CD14-positive monocyte (primary cell): ENCODE results near the gene IL1R2. TPM values are rescaled to one million over a fixed set of nuclear protein-coding genes. Genes with fewer than 3 reads are reported as not detected.

Experiments used
- DNase-seq, 3 donors: peaks; one replicate each; pipeline ENCODE4 v3.0.0-alpha.2; 2011 to 2022
- H2AFZ ChIP-seq: 2 replicates; pipeline ENCODE4 v1.6.0; 2012; ENCODE audit warnings: mild to moderate bottlenecking, low read depth, low read length, inconsistent platforms; ENCODE audit not compliant: insufficient read depth, poor library complexity, severe bottlenecking
- H3K27ac ChIP-seq, 2 donors: 1 replicate in 1 of 2; 2 replicates in 1 of 2; pipeline ENCODE4 v1.5.1; 2012 to 2013; ENCODE audit warnings: low read length in 2 of 2, control low read depth in 1 of 2, inconsistent platforms in 1 of 2, low read depth in 1 of 2, mild to moderate bottlenecking in 1 of 2
- H3K27me3 ChIP-seq, 2 donors: one replicate each; pipeline versions ENCODE4 v1.6.0 to v1.6.1; 2011 to 2013; ENCODE audit warnings: low read length in 2 of 2; ENCODE audit not compliant: control insufficient read depth in 2 of 2, insufficient read depth in 2 of 2
- H3K36me3 ChIP-seq, 2 donors: replicated peaks in 1 of 2; 1 replicate in 1 of 2; 2 replicates in 1 of 2; pipeline versions ENCODE4 v1.5.1 to v1.6.1; 2012 to 2013; ENCODE audit warnings: low read length in 2 of 2, control low read depth in 1 of 2, inconsistent platforms in 1 of 2, mild to moderate bottlenecking in 1 of 2; ENCODE audit not compliant: insufficient read depth in 2 of 2, control insufficient read depth in 1 of 2
- H3K4me1 ChIP-seq, 2 donors: 1 replicate in 1 of 2; 2 replicates in 1 of 2; pipeline versions ENCODE4 v1.5.1 to v1.6.1; 2012 to 2013; ENCODE audit warnings: low read length in 2 of 2, control low read depth in 1 of 2, inconsistent platforms in 1 of 2, mild to moderate bottlenecking in 1 of 2, moderate library complexity in 1 of 2; ENCODE audit not compliant: insufficient read depth in 2 of 2, control insufficient read depth in 1 of 2
- H3K4me2 ChIP-seq: replicated peaks from 2 replicates; pipeline ENCODE3; 2012; ENCODE audit warnings: low read length, moderate library complexity, mild to moderate bottlenecking; ENCODE audit not compliant: poor library complexity, severe bottlenecking; ENCODE audit errors: extremely low read depth
- H3K4me3 ChIP-seq, 3 experiments: fragments of 200-600 bp in 1 of 3; sonication (generic) in 1 of 3; replicated peaks in 1 of 3; 1 replicate in 2 of 3; 2 replicates in 1 of 3; pipeline ENCODE4 v1.5.1; 2011 to 2013; ENCODE audit warnings: low read length in 3 of 3, mild to moderate bottlenecking in 3 of 3, control low read depth in 2 of 3, low read depth in 2 of 3, inconsistent platforms in 1 of 3, moderate library complexity in 1 of 3
- H3K79me2 ChIP-seq: 2 replicates; pipeline ENCODE4 v1.6.0; 2012; ENCODE audit warnings: mild to moderate bottlenecking, control low read depth, inconsistent platforms, low read length, moderate library complexity; ENCODE audit not compliant: insufficient read depth
- H3K9ac ChIP-seq: 2 replicates; pipeline ENCODE4 v1.6.0; 2017; ENCODE audit warnings: low read length, mild to moderate bottlenecking; ENCODE audit not compliant: insufficient read depth, poor library complexity, severe bottlenecking
- H3K9me3 ChIP-seq, 2 donors: replicated peaks in 1 of 2; 1 replicate in 1 of 2; 2 replicates in 1 of 2; pipeline versions ENCODE4 v1.5.1 to v1.6.1; 2012 to 2013; ENCODE audit warnings: low read length in 2 of 2, control low read depth in 1 of 2; ENCODE audit not compliant: control insufficient read depth in 1 of 2, insufficient read depth in 1 of 2
- H4K20me1 ChIP-seq: 2 replicates; pipeline ENCODE4 v1.6.0; 2012; ENCODE audit warnings: mild to moderate bottlenecking, low read length, control low read depth, moderate library complexity; ENCODE audit not compliant: insufficient read depth
- H3K27ac Mint-ChIP-seq, 7 donors: one replicate each; pipeline ENCODE4 v1.8.0; 2020; ENCODE audit warnings: mild to moderate bottlenecking in 7 of 7, mixed read lengths in 7 of 7, moderate library complexity in 6 of 7, inconsistent platforms in 2 of 7
- H3K27me3 Mint-ChIP-seq, 3 donors: one replicate each; pipeline ENCODE4 v1.8.0; 2021 to 2022; ENCODE audit warnings: low read depth in 3 of 3, mild to moderate bottlenecking in 3 of 3, mixed read lengths in 3 of 3, moderate library complexity in 3 of 3, inconsistent platforms in 1 of 3
- H3K36me3 Mint-ChIP-seq, 2 donors: one replicate each; pipeline ENCODE4 v1.8.0; 2020; ENCODE audit warnings: mixed read lengths in 2 of 2, inconsistent platforms in 1 of 2, mild to moderate bottlenecking in 1 of 2
- H3K4me1 Mint-ChIP-seq: one replicate; pipeline ENCODE4 v1.8.0; 2020; ENCODE audit warnings: mild to moderate bottlenecking, mixed read lengths
- H3K4me3 Mint-ChIP-seq, 2 donors: one replicate each; pipeline ENCODE4 v1.8.0; 2020; ENCODE audit warnings: mild to moderate bottlenecking in 2 of 2, mixed read lengths in 2 of 2, moderate library complexity in 1 of 2
- H3K9me3 Mint-ChIP-seq, 7 donors: one replicate each; pipeline ENCODE4 v1.8.0; 2020 to 2022; ENCODE audit warnings: mixed read lengths in 7 of 7, mild to moderate bottlenecking in 6 of 7, moderate library complexity in 6 of 7, inconsistent platforms in 2 of 7
- WGBS: methylation state at CpG from one replicate; pipeline ENCODE4 v1.1.5; 2013; ENCODE audit warnings: missing lambda C conversion rate; ENCODE audit not compliant: insufficient coverage; 5-methylcytosine and 5-hydroxymethylcytosine counted together
- intact Hi-C, 2 donors: fragments of 100-400 bp; cut with micrococcal nuclease; formaldehyde crosslinking; loops; one replicate each; pipeline versions ENCODE4 v1.15.0 to v1.15.1; 2023
- polyA plus RNA-seq, 3 donors: library from polyadenylated mRNA; depleted of rRNA in 1 of 3; unstranded in 2 of 3; stranded (reverse) in 1 of 3; fragments of 300-500 nt in 2 of 3; fragments of >200 nt in 1 of 3; fragmentation: Illumina TruSeq in 2 of 3; gene quantifications; 1 replicate in 2 of 3; 2 replicates in 1 of 3; pipeline ENCODE4 v1.2.3, GENCODE V29; 2012 to 2021
- TF ChIP-seq, protein P1 (sequence below): fragments of 200-600 bp; IDR thresholded peaks from one replicate; pipeline ENCODE4 v1.8.0; 2022; ENCODE audit warnings: antibody characterized with exemption, mild to moderate bottlenecking

Gene IL1R2
- polyA plus RNA-seq, 3 donors, result 5.9 to 12.0 (median 6.2) TPM

DNA sequence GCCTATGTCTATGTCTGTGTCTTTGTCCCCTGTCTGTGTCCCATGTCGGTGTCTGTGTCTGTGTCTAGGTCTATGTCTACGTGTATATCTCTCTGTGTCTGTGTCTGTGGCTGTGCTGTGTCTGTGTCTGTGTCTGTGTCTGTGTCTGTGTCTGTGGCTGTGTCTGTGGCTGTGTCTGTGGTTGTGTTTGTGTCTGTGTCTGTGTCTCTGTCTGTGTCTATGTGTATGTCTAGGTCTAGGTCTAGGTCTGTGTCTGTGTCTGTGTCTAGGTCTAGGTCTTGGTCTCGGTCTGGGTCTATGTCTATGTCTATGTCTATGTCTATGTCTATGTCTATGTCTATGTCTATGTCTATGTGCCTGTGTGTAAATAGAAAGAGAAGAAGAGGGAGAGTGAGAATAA is 11.9 kb downstream of the IL1R2 start:
- peaks cover 2% of the 10 kb centered on the region in 3 donors for H3K27me3 Mint-ChIP-seq
- H3K4me1 ChIP-seq, result peaks cover 3 to 5% of the 10 kb centered on the region in 2 donors
- H3K27me3 ChIP-seq, result no peaks in the 10 kb centered on the region
- no peak overlapping the region for H3K4me3 ChIP-seq
- no peak overlapping the region for H3K27ac ChIP-seq
- H3K9me3 Mint-ChIP-seq, result no peaks in the 10 kb centered on the region
- H3K4me1 Mint-ChIP-seq, result peaks cover 8% of the 10 kb centered on the region
- 100% methylated on average over 3 of the region's 3 CpGs for WGBS
- H3K4me3 Mint-ChIP-seq, result no peak overlapping the region
- TF ChIP-seq, protein P1, sequence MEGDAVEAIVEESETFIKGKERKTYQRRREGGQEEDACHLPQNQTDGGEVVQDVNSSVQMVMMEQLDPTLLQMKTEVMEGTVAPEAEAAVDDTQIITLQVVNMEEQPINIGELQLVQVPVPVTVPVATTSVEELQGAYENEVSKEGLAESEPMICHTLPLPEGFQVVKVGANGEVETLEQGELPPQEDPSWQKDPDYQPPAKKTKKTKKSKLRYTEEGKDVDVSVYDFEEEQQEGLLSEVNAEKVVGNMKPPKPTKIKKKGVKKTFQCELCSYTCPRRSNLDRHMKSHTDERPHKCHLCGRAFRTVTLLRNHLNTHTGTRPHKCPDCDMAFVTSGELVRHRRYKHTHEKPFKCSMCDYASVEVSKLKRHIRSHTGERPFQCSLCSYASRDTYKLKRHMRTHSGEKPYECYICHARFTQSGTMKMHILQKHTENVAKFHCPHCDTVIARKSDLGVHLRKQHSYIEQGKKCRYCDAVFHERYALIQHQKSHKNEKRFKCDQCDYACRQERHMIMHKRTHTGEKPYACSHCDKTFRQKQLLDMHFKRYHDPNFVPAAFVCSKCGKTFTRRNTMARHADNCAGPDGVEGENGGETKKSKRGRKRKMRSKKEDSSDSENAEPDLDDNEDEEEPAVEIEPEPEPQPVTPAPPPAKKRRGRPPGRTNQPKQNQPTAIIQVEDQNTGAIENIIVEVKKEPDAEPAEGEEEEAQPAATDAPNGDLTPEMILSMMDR, result no peak
- H2AFZ ChIP-seq, result no peak overlapping the region
- no peak for DNase-seq
- no peak overlapping the region for H3K4me2 ChIP-seq
- intact Hi-C loops, result no loop called here
- no peak overlapping the region for H3K27ac Mint-ChIP-seq
- no peaks in the 10 kb centered on the region for H3K9me3 ChIP-seq
- H4K20me1 ChIP-seq, result no peaks in the 10 kb centered on the region
- H3K9ac ChIP-seq, result no peak overlapping the region
- H3K36me3 ChIP-seq, result no peaks in the 10 kb centered on the region
- no peaks in the 10 kb centered on the region for H3K79me2 ChIP-seq
- H3K36me3 Mint-ChIP-seq, result peaks cover 0 to 2% of the 10 kb centered on the region in 2 donors

DNA sequence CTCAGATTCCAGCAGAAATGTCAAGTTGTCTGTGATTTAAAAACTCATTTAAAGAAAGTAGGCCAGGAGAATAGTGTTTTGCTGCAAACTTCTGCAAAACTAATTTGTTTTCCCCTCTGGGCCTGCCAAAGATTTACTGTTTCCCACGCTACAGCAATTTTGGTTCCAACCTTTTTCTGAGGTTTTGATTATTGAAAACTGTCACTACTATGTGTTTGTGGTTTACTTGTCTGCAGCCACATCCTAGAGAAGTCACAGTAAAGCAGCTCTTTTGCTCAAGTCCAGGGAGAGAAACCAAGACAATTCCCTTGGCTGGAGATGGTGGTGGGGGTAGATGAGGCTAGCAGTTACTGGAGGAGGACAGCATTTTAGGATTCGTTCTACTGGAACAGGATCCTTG is 12.8 kb downstream of the IL1R2 start:
- WGBS, result no CpG with 5 or more reads among the region's 2 CpGs
- H3K36me3 Mint-ChIP-seq, result peaks cover 0 to 2% of the 10 kb centered on the region in 2 donors
- TF ChIP-seq, protein P1, result no peak
- Histone ChIP-seq H3K9ac (no peak overlapping the region), H3K9me3 (no peaks in the 10 kb centered on the region), H3K4me3 (no peak overlapping the region), H4K20me1 (no peaks in the 10 kb centered on the region), H3K36me3 (no peaks in the 10 kb centered on the region), H3K27me3 (no peaks in the 10 kb centered on the region), H2AFZ (no peak overlapping the region), H3K4me2 (no peak overlapping the region), H3K27ac (no peak overlapping the region), H3K79me2 (no peaks in the 10 kb centered on the region), H3K4me1 (peaks cover 4 to 5% of the 10 kb centered on the region in 2 donors)
- H3K27me3 Mint-ChIP-seq, result peaks cover 2% of the 10 kb centered on the region in 3 donors
- H3K4me3 Mint-ChIP-seq, result no peak overlapping the region
- no peaks in the 10 kb centered on the region for H3K9me3 Mint-ChIP-seq
- no peak for DNase-seq
- no peak overlapping the region for H3K27ac Mint-ChIP-seq
- intact Hi-C loops, result no loop called here
- H3K4me1 Mint-ChIP-seq, result peaks cover 6% of the 10 kb centered on the region
